K562 (cell line): ENCODE measurements around the gene NDUFAF8. TPM values are rescaled to one million over a fixed set of nuclear protein-coding genes. Genes with fewer than 3 reads are reported as not detected.

ENCODE experiments used
- ATAC-seq: fragments of 200-7000 bp; cut with Tn5 transposase; 3 replicates; pipeline ENCODE4 v1.9.1; 2020; ENCODE audit warnings: moderate library complexity
- BruUV-seq: library from RNA; stranded (reverse); fragments of 400-500 nt; replicated peaks from 2 replicates; lab custom pipeline; 2021; lab: Mats Ljungman, UMichigan
- CTCF ChIA-PET: fragments of 300-600 bp; formaldehyde crosslinking; extraction: SDS; loops from one replicate; lab custom pipeline; 2021; ENCODE audit warnings: low intra/inter-chr PET ratio; lab: Yijun Ruan, JAX
- POLR2A ChIA-PET: fragments of 300-600, 350-650 bp; sonication (Branson Sonifier 250); formaldehyde crosslinking; extraction: SDS; loops from one replicate; lab custom pipeline; 2021; ENCODE audit warnings: antibody characterized with exemption, inconsistent platforms; lab: Yijun Ruan, JAX
- DNase-seq, 4 experiments: peaks; one replicate each; pipeline versions ENCODE4 v3.0.0 to v3.0.0-alpha.2; 2011 to 2018; ENCODE audit warnings: low spot score in 3 of 4, mixed read lengths in 3 of 4; ENCODE audit errors: extremely low read depth in 1 of 4
- FAIRE-seq: peaks from 2 replicates; lab custom pipeline; 2011; peaks lifted over from hg19 to GRCh38; lab: Jason Lieb, UNC
- H2AFZ ChIP-seq: 2 replicates; pipeline ENCODE4 v1.6.0; 2011; ENCODE audit warnings: low read depth, low read length, control low read depth, inconsistent platforms
- H3K27ac ChIP-seq: fragments of 200-600 bp; 3 replicates; pipeline ENCODE4 v1.8.0; 2011; ENCODE audit warnings: low read depth, mild to moderate bottlenecking, control low read depth, inconsistent platforms, low read length, moderate library complexity, mixed read lengths; ENCODE audit errors: extremely low read depth
- H3K27me3 ChIP-seq, 2 experiments: fragments of 300-600 bp in 1 of 2; 2 replicates in 1 of 2; 3 replicates in 1 of 2; pipeline versions ENCODE4 v1.6.0 to v1.8.0; 2011; ENCODE audit warnings: inconsistent platforms in 2 of 2, low read length in 2 of 2, mild to moderate bottlenecking in 1 of 2, mixed read lengths in 1 of 2, moderate library complexity in 1 of 2; ENCODE audit not compliant: control insufficient read depth in 2 of 2, insufficient read depth in 2 of 2
- H3K36me3 ChIP-seq: fragments of 300-600 bp; 3 replicates; pipeline ENCODE4 v1.8.0; 2011; ENCODE audit warnings: mild to moderate bottlenecking, low read length, inconsistent platforms; ENCODE audit not compliant: control insufficient read depth, insufficient read depth
- H3K4me1 ChIP-seq, 2 experiments: fragments of 200-600 bp in 1 of 2; replicated peaks in 1 of 2; 2 replicates in 1 of 2; 3 replicates in 1 of 2; pipeline versions ENCODE4 v1.5.1 to v1.8.0; 2011; ENCODE audit warnings: inconsistent platforms in 2 of 2, low read length in 2 of 2, mild to moderate bottlenecking in 1 of 2, mixed read lengths in 1 of 2, moderate library complexity in 1 of 2; ENCODE audit not compliant: control insufficient read depth in 2 of 2, insufficient read depth in 2 of 2
- H3K4me2 ChIP-seq: 2 replicates; pipeline ENCODE4 v1.6.1; 2011; ENCODE audit warnings: low read length, control low read depth, inconsistent platforms, mixed read lengths; ENCODE audit not compliant: insufficient read depth
- H3K4me3 ChIP-seq: fragments of 200-600 bp; sonication (generic), shearing (Covaris generic); 2 replicates; pipeline ENCODE4 v1.5.1; 2016; ENCODE audit warnings: control low read depth, inconsistent platforms
- H3K79me2 ChIP-seq: fragments of 200-600 bp; 3 replicates; pipeline ENCODE4 v1.8.0; 2011; ENCODE audit warnings: low read length, inconsistent platforms; ENCODE audit not compliant: control insufficient read depth, insufficient read depth
- H3K9ac ChIP-seq, 2 experiments: 2 replicates each; pipeline versions ENCODE4 v1.6.0 to v1.6.1; 2011; ENCODE audit warnings: low read depth in 2 of 2, low read length in 2 of 2, control low read depth in 1 of 2, inconsistent platforms in 1 of 2, mild to moderate bottlenecking in 1 of 2, mixed read lengths in 1 of 2; ENCODE audit not compliant: insufficient read depth in 1 of 2
- H3K9me1 ChIP-seq: one replicate; pipeline ENCODE4 v1.6.0; 2011; ENCODE audit warnings: inconsistent platforms, mild to moderate bottlenecking, low read length, moderate library complexity; ENCODE audit not compliant: control insufficient read depth, insufficient read depth
- H3K9me3 ChIP-seq: replicated peaks from 2 replicates; pipeline ENCODE4 v1.5.1; 2011; ENCODE audit warnings: low read depth, low read length, inconsistent platforms; ENCODE audit not compliant: control insufficient read depth, insufficient read depth
- H4K20me1 ChIP-seq: replicated peaks from 2 replicates; pipeline ENCODE4 v1.6.1; 2011; ENCODE audit warnings: low read length, inconsistent platforms, mixed read lengths; ENCODE audit not compliant: control insufficient read depth, insufficient read depth
- CREB1 ChIP-seq, 2 experiments: sonication (generic) in 1 of 2; formaldehyde crosslinking in 1 of 2; IDR thresholded peaks; 2 replicates each; pipeline versions ENCODE4 v1.6.1 to v1.8.0; 2012 to 2022; ENCODE audit warnings: inconsistent platforms in 1 of 2, mild to moderate bottlenecking in 1 of 2, missing genetic modification reagents in 1 of 2, moderate library complexity in 1 of 2
- KLF6 ChIP-seq: fragments of 250-450 bp; sonication (Bioruptor Pico); IDR thresholded peaks from 2 replicates; pipeline ENCODE4 v1.4.0; 2020; ENCODE audit warnings: mild to moderate bottlenecking, moderate library complexity, borderline replicate concordance
- SPI1 ChIP-seq: IDR thresholded peaks from 2 replicates; pipeline ENCODE4 v1.6.1; 2011; ENCODE audit warnings: low read depth, low read length, control low read depth, borderline replicate concordance
- ZNF282 ChIP-seq: sonication (generic); formaldehyde crosslinking; IDR thresholded peaks from 2 replicates; pipeline ENCODE4 v1.8.1; 2023; ENCODE audit warnings: missing genetic modification reagents
- WGBS: fragments of 100-300 bp; shearing (Covaris generic); methylation state at CpG from one replicate; pipeline ENCODE4 v1.1.6; 2016; ENCODE audit warnings: low coverage, mixed read lengths; ENCODE audit not compliant: insufficient coverage; ENCODE audit errors: missing lambda C conversion rate; 5-methylcytosine and 5-hydroxymethylcytosine counted together
- in situ Hi-C: fragments of 300-500 bp; cut with MboI; formaldehyde crosslinking; loops from 4 replicates; pipeline ENCODE4 v1.15.0; 2018; ENCODE audit warnings: inconsistent platforms, mixed read lengths
- intact Hi-C: fragments of 100-400 bp; cut with micrococcal nuclease; formaldehyde crosslinking; loops from 2 replicates; pipeline ENCODE4 v1.14.2; 2022
- polyA plus RNA-seq, 8 experiments: library from polyadenylated mRNA; depleted of rRNA in 4 of 8; stranded (reverse) in 5 of 8; unstranded in 3 of 8; fragments of >200 nt; fragmentation: Nextera tagmentation in 2 of 8; fragmentation: Illumina TruSeq in 1 of 8; extraction: Ambion mirVana in 2 of 8; extraction: Trizol in 1 of 8; gene quantifications; 2 replicates each; pipeline versions ENCODE4 v1.2.1 to v1.2.3, GENCODE V29; 2011 to 2014; ENCODE audit warnings: inconsistent platforms in 1 of 8, missing spikeins in 1 of 8
- total RNA-seq, 7 experiments: library from RNA; depleted of rRNA in 6 of 7; stranded (reverse); fragments of >200 nt in 6 of 7; fragmentation: Illumina TruSeq in 2 of 7; extraction: Trizol in 2 of 7; gene quantifications; 2 replicates each; pipeline versions ENCODE4 v1.2.1 to v1.2.3, GENCODE V29; 2011 to 2021; ENCODE audit warnings: low replicate concordance in 1 of 7

NDUFAF8 gene
- total and polyA plus RNA-seq, 9 of the 15 experiments (the other 6 are each of a cell fraction or from before 2014, with no cell fraction given) = 13.5 to 144 (median 90.0) TPM

DNA sequence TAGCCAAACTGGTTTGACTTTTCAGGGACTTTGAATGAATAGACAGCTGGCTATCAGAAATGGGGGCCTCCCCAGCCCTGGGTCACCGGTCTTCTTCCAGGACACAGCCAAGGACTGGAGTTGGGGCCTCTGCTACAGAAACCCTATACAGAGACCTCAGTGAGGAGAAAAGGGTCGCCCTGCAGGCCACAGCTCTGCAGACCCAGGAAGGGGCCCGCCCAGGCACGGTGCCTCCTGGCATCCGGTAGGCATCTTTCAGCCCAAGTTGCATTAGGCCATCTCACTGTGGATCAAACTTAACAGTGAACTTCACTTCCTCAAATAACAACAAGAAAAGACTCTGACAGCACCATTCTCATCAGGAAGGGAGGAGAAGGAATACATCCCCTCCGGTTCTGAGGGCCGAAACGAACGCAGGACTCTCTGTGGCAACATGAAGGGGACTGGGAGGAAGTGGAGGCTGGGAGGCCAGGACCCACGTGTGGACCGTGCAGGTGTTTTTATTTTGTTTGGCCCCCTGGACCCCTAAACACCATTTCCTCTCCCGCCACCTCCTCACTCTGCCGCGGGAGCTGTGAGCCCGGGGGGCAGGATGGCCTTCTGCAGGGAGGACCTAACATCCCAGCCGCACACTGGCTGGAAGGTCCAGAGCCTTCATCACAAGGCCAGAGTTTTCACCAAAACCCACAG, 48.8 kb downstream of the NDUFAF8 start:
- 82% methylated on average over 9 of the region's 16 CpGs for WGBS
- no peaks in the 10 kb centered on the region for H3K9me1 ChIP-seq
- POLR2A ChIA-PET = interaction anchor here (0.6 to 1.0 kb wide), 3 partner anchors 9 to 197 kb away, joined by 3 read pairs; no protein-coding TSS in a partner anchor
- H4K20me1 ChIP-seq = no peaks in the 10 kb centered on the region
- ATAC-seq (no peak), DNase-seq (no peak), FAIRE-seq (peak; percentile 56)
- H3K27ac ChIP-seq = no peak overlapping the region
- no peak for TF ChIP-seq CREB1 (IDR thresholded peaks at IDR 0.05)
- TF ChIP-seq CREB1 (CRISPR knock-in tag; IDR thresholded peaks at IDR 0.05) = no peak
- TF ChIP-seq KLF6 (CRISPR knock-in tag) = no peak
- TF ChIP-seq SPI1 = 0 out of 2 replicates have a peak, but pooled peaks have one; percentile 27
- TF ChIP-seq ZNF282 (CRISPR knock-in tag) = no peak
- H3K4me2 ChIP-seq = no peak overlapping the region
- in situ Hi-C loops = no loop called here
- CTCF ChIA-PET = no interaction called here
- no TSS peak for BruUV-seq
- peaks cover 24 to 59% of the 10 kb centered on the region in 2 experiments for H3K4me1 ChIP-seq
- H3K36me3 ChIP-seq = peaks cover 57% of the 10 kb centered on the region; the same call in 2 of the 3 replicates
- H3K9ac ChIP-seq = peak overlapping the region in 1 of 2 experiments; percentile 65; a peak in 1 of 4 replicates
- H3K79me2 ChIP-seq = peaks cover 56% of the 10 kb centered on the region
- no peaks in the 10 kb centered on the region for H3K27me3 ChIP-seq
- H3K4me3 ChIP-seq = no peak overlapping the region
- H3K9me3 ChIP-seq = no peaks in the 10 kb centered on the region
- no peak overlapping the region for H2AFZ ChIP-seq
- intact Hi-C loops = no loop called here
